Mesenteric fat pad (tissue), 1 donor: ENCODE data around the gene VAV1. TPM values are rescaled to one million over a fixed set of nuclear protein-coding genes. Genes with fewer than 3 reads are reported as not detected.
A peak's percentile ranks its signal among the peaks of the same experiment; 100 is the strongest.
"Not testable (repeated sequence)": the region's sequence is repeated elsewhere in the genome, so short reads cannot be mapped to it uniquely, and the experiment has no call there.

Source experiments
- DNase-seq: peaks from one replicate; pipeline ENCODE4 v3.0.0-alpha.2; 2020; ENCODE audit warnings: low spot score
- total RNA-seq: library from RNA; stranded (reverse); fragmentation: NEBNext Ultra II Directional; extraction: Animal tissue kit (Norgen Biotek cat#: 25700); gene quantifications from one replicate; pipeline ENCODE4 v1.2.1, GENCODE V29; 2021
- donor health status: DM: yes; HTN: yes; CAD: no.

VAV1 gene
- total RNA-seq, 1 donor from 2014 or later = 16.4 TPM

DNA sequence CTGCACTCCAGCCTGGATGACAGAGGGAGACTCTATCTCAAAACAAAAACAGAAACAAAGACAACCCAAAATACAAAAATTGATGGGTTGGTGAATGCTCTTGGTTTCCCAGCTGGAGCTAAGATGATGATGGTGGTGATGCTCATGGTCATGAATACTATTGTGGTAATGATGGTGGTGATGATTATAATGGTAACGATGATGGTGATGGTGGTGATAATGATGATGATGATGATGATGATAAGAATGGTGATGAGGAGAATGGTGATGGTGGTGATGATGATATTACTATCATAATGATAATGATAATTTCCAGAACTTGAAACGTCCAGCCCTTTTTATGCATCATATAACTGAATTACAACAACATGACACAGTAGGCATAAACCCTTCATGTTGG is 40.1 kb downstream of the VAV1 start:
- no peak for DNase-seq

DNA sequence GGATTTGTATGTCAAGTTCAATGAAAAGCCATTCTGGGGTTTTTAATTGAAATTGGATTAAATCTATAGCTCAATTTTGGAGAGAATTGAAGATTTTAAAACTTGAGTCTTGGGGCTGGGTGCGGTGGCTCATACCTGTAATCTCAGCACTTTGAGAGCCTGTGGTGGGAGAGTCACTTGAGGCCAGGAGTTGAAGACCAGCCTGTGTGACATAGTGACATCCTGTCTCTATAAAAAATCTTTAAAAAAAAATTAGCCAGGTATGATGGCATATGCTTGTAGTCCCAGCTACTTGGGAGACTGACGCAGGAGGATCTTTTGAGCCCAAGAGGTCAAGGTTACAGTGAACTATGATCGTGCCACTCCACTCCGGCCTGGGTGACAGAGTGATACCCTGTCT is 41.2 kb downstream of the VAV1 start:
- DNase-seq = no peak

DNA sequence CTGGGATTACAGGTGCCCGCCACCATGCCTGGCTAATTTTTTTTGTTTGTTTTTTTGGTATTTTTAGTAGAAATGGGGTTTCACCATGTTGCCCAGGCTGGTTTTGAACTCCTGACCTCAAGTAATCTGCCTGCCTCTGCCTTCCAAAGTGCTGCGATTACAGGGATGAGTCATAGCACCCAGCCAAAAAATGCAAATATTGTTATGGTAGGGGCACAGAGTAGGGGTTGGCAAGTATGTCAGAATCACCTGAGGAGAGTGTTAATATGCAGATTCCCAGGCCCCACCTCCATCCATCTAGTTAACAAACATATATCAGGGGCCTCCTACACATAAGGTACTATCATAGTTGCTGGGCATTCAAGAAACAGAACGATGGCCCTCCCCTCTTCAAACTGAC is 44.7 kb downstream of the VAV1 start:
- DNase-seq = no peak

DNA sequence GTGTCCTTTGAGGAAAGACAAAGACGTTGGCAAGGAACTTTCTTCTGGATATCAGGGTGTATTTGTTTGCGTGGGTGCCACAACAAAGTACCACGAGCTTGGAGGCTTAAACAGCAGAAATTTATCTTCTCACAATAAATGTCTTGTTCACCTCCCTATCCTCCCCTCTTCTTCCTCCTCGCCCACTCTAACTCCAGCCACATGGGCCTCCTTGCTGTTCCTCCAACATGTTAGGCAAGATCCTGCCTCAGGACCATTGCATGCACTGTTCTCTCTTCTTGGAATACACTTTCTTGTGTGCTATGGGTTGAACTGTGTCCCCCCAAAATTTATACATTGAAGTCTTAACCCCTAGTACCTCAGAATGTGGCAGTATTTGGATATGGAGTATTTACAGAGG is 45.7 kb downstream of the VAV1 start:
- DNase-seq = no peak

DNA sequence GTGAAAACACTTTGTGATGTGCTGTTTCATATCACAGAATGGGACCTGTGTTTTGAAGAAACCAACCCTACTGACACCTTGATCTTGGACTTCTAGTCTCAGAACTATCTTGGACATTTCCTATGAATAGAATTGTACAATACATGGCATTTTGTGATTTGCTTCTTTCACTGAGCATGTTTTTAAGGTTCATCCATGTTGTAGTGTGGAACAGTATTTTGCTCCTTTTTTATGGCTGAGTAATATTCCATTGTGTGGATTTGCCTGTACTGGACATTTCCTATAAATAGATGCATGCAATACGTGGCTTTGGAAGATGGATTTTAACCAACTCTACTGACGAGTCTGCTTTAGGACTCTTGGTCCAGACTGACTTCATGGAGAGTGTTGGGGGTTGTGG is 46.8 kb downstream of the VAV1 start:
- DNase-seq = no peak

DNA sequence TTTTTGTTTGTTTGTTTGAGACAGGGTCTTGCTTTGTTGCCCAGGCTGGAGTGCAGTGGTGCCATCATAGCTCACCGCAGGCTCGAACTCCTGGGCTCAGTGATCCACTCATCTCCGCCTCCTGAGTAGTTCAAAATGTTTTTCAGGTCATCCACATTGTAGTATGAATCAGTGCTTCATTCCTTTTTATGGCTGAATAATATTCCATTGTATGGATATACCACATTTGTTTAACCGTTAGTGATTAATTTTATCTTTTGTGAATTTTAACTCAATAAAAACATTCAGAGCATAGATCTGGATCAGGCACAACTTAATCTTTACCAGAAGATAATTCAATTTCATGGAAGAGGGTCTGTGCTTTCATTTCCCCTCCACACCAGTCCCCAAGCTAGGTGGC is 47.7 kb downstream of the VAV1 start:
- DNase-seq = no peak

DNA sequence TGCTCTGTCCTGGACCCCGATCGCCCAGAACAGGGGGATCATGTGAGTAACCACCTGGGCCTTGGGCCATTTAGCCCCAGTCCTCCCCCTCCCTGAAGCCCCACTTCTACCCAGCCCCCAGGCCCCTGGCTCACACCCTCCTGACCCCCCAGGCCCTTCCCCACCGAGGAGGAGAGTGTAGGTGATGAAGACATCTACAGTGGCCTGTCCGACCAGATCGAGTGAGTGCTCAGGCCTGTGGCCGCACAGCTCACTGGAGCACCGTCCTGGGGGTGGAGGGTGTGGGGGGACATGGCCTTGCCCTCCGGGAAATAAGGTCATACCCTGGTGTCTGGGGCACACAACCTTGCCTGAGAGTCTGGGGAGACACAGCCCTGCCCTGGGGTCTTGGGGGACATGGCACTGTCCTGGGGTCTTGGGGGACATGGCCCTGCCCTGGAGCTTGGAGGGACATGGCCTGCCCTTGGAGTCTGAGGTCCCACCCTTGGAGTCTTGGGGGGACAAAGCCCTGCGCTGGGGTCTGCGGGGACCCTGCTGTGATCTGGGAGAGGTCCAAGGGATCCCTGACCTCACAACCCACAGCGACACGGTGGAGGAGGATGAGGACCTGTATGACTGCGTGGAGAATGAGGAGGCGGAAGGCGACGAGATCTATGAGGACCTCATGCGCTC is 49.3 kb downstream of the VAV1 start:
- DNase-seq = no peak

DNA sequence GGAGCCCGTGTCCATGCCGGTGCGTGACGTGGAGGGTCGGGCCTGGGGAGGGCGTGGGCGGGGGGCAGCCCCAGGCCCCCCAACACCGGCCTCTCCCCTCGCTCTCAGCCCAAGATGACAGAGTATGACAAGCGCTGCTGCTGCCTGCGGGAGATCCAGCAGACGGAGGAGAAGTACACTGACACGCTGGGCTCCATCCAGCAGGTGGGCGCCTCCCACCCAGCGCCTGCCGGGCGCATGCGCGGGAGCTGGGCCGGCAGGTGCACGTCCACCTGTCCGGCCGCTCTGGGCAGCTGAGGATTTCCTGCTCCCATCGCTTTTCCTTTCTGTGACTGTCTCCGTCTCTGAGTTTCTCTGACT is 49.8 kb downstream of the VAV1 start:
- no peak for DNase-seq

DNA sequence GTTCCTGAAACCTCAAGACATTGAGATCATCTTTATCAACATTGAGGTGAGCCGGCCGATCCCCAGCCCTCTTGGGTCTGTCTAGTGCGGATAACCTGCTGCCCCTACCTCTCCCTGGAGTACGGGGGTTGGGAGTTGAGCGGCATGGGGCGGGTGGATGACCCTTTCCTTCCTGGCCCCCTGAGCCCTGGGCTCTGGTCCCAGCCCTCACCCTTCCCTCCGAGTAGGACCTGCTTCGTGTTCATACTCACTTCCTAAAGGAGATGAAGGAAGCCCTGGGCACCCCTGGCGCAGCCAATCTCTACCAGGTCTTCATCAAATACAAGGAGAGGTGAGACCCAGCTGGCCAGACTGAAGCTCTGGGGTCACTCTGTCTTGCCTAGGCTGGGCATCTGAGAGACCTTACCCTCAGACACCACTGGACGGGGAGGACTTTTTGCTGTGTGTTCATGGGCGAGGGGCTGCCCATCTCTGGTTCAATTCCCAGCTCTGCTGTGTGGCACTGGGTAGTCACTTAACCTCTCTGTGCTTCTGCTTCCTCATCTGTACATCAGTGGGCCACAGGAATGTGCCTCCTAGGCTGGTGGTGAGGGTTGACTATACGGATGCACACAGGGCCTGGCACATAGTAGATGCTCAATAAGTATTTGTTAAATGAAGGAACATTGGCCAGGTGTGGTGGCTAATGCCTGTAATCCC is 52.7 kb downstream of the VAV1 start:
- no peak for DNase-seq

DNA sequence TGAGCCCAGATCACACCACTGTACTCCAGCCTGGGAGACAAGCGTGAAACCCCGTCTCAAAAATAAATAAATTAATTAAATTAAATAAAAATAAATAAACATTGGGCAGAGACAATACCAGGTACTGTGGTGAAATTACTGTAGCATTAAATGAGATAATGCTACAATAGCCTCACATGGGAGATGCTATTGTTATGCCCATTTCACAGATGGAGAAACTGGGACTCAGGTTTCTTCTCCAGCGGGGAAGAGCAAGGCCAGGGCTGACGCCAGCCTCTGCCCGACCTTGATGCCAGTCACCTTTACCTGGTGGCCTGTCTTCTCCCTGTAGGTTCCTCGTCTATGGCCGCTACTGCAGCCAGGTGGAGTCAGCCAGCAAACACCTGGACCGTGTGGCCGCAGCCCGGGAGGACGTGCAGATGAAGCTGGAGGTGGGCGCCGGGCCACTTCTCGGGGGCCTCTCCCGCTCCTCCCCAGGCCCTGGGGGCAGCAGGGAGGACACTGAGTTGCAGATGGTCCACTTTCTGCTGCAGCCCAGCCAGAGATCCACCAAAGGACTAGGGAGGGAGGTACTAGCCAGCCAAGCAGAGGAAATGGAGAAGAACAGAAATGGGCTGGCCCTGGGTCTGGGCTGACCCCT is 53.9 kb downstream of the VAV1 start:
- peak; percentile 41 for DNase-seq

DNA sequence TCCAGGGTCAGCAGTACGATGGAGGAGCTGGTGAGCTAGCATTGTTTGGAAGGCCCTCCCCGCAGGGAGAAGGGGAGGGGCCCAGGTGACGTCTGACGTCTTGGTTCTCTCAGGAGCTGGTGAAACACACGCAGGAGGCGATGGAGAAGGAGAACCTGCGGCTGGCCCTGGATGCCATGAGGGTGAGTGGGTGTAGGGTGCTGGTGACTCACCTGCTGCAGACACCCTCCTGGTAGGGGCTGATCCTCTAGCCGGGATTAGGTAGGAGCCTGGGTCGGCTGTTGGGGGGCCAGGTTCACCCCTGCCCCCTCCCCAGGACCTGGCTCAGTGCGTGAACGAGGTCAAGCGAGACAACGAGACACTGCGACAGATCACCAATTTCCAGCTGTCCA is 55.8 kb downstream of the VAV1 start:
- peak; percentile 64 for DNase-seq

DNA sequence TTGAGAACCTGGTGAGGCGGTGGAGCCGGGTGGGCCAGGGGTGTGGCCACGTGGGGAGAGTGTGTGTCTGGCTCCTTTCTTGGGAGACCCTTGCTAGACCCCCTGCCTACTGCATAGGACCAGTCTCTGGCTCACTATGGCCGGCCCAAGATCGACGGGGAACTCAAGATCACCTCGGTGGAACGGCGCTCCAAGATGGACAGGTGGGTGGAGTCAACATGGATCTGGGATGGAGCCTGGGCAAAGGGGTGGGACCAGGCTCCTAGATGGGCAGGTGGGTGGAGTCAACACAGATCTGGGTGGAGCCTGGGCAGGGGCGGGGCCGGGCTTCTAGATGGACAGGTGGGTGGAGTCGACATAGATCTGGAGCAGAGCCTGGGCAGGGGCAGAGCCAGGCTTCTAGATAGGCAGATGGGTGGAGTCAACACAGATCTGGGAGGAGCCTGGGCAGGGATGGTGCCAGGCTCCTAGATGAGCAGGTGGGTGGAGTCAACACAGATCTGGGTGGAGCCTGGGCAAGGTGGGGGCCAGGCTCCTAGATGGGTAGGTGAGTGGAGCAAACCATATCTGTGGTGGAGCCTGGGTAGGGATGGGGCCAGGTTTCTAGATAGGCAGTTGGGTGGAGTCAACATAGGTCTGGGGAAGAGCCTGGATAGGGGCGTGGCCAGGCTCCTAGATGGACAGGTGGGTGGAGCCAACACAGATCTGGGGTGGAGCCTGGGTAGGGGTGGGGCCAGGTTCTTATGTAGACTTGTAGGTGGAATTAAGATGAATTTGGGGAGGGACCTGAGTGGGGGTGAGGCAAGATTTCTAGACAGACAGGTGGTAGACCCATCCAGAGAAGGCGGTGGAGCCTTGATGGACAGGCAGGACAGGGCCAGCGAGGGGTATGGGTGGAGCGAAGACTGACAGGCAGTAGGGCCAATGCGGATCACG is 56.5 kb downstream of the VAV1 start:
- peak; percentile 87 for DNase-seq

DNA sequence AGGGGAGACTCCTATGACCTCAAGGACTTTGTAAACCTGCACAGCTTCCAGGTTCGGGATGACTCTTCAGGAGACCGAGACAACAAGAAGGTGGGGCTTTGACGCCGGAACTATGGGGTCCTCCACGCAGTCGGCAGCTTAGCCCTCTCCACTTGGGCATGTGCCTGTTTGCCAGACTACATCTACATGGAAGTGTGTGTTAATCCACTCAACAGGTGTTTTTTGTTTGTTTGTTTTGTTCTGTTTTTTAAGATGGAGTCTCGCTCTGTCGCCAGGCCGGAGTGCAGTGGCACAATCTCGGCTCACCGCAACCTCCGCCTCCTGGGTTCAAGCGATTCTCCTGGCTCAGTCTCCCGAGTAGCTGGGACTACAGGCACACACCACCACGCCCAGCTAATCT is 57.3 kb downstream of the VAV1 start:
- DNase-seq = peak; percentile 74

DNA sequence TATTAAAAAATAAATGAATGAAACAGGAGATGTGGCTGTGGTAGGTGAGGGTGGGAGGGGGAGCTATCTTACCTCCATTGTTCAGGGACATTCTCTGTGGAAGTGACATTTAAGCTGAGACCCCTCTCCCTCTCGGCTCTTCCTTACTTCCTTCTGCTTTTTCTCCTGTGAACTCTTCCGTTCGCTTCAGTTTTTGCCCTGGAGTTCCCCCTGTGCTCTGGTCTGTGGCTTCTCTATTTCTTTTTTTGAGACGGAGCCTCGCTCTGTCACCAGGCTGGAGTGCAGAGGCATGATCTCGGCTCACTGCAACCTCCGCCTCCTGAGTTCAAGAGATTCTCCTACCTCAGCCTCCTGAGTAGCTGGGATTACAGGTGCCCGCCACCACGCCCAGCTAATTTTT is 58.6 kb downstream of the VAV1 start:
- not testable (repeated sequence) for DNase-seq

DNA sequence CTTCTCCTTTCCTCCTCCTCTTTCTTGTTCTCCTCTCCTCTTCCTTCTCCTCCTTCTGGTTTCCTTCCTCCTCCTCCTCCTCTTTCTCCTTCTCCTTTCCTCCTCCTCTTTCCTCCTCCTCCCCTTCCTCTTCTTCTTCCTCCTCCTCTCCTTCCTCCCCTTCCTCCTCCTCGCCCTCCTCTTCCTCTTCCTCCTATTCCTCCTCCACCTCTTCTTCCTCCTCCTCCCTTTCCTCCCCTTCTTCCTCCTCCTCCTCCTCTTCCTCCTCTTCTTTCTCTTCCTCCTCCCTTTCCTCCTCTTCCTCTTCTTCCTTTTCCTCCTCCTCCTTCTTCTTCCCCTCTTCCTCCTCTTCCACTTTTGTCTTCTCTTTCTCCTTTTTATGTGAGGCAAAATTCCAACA is 59.9 kb downstream of the VAV1 start:
- DNase-seq = no peak

DNA sequence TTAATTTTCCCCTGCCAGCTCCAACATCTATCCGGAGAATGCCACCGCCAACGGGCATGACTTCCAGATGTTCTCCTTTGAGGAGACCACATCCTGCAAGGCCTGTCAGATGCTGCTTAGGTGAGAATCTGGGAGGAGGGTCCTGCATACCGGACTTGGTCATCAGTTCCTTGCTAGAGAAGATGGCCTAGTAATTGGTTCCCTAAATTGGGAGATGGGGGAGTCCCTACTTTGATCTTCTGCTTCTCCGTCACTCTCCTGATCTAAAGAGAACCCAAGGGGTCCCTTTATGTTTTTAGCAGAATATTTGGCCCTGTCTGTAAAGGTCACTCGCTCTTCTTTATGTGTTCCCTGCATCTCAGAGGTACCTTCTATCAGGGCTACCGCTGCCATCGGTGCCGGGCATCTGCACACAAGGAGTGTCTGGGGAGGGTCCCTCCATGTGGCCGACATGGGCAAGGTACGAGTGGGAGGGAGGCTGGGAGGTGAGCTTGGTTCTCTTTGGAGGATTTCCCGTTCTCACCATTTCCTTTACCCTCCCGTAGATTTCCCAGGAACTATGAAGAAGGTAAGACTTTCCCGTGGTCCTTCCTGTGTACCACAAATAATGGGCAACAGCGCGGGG is 60.8 kb downstream of the VAV1 start:
- peak; percentile 60 for DNase-seq

DNA sequence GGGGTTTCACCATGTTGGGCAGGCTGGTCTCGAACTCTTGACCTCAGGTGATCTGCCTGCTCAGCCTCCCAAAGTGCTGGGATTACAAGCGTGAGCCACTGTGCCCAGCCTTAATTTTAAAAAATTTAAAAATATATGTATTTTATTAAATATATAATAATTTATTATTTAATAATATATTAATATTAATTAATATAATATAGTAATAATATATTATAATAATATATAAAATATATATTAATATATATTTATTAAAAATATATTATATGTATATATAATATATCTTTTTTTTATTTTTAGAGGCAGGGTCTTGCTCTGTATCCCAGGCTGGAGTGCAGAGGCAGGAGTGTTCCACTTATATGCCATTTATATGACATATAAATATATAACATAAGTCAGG is 61.9 kb downstream of the VAV1 start:
- no peak for DNase-seq

DNA sequence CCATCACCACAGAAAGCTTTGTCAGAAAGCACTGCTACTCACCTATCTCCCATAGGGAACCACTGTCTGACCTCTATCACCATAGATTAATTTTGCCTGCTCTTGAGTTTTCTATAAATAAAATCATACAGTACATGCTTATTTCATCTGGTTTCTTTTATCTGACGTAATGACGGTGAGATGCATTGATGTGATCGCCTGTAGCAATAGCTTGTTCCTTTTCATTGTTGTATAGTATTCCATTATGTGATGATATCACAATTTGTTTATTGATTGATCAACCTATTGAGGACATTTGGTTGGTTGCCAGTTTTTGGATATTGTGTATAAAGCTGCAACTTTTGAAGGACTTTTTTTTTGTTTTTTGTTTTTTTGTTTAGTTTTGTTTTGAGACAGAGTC is 63.0 kb downstream of the VAV1 start:
- DNase-seq = no peak

DNA sequence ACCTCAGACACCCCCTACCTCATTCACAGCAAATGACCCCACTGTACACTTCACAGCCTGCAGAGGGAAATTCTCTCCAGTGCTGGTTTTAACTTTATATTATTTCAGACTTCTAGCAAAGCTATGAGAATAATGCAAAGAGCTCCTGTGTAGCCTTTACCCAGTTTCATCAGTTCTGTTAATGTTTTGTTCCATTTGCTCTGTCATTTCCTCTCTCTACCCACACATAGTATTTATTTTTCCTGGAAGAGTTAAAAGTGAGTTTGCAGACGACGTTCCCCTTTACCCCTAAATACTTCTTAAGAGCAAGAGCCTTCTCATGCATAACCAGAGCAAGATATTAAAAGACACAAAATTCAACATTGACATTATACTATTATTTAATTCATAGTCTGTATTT is 65.0 kb downstream of the VAV1 start:
- DNase-seq = no peak

DNA sequence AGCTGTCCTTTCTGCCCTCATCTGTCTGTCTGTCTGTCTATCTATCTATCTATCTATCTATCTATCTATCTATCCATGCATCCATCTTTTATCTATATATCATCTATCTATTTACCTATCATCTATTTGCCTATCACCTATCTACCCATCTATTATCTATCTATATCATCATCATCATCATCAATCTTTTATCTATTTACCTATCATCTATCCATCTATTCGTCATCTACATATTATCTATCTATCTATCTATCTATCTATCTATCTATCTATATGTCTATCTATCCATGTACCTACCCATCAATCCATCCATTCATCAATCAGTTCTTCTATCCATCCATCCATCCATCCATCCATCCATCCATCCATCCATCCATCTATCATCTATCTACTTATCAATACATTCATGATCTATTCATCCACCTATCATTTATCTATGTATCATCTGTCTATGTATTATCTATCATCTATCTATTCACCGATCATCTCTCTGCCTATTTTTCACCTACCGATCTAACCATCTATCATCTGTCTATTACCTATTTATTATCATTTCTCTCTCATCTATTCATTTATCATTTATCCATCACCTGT is 65.7 kb downstream of the VAV1 start:
- no peak for DNase-seq
